CD4-positive, alpha-beta T cell treated with Interleukin-4 for 4 hours (primary cell): Measurements from ENCODE around the gene MTCL1.

ENCODE experiments used
- DNase-seq: peaks from one replicate; pipeline ENCODE4 v3.0.0-alpha.2; 2020

MTCL1 gene

GRCh38 chr18:8688216-8688800, 17.0 kb upstream of the MTCL1 start:
- DNase-seq, result no peak

GRCh38 chr18:8688816-8689215, 16.5 kb upstream of the MTCL1 start:
- no peak for DNase-seq

DNA sequence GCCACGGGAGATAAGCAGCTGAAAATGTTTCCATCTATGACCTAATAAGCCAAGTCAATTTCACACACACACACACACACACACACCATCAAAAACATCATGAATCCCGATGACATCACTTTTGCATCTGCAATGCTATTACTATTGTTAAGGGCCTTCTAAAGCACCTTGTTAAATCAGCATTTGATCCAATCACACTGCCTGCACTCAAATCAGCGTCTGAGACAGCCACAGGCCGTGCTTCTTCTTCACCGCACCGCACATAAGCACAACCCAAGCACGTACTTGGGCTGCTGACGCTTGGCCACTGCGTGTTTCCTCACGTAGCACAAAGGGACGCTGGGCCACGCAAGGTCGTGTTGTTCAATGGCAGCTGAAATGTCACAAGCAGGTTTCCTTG, 15.8 kb upstream of the MTCL1 start:
- no peak for DNase-seq

DNA sequence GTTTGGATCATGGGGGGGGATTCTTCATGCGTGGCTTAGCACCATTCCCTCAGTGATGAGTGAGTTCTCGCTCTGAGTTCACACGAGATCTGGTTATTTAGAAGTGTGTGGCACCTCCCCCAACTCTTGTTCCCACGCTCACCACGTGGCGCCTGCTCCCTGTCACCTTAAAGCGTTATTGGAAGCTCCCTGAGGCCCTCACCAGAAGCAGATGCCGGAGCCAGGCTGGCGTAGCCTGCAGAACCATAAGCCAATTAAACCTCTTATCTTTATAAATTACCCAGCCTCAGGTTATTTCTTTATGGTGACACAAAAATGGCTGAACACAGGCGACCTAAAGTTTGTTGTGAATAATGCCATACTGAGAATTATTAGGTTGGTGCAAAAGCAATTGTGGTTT, 10.5 kb upstream of the MTCL1 start:
- DNase-seq, result no peak

GRCh38 chr18:8695932-8696517, 9.3 kb upstream of the MTCL1 start:
- DNase-seq, result no peak

GRCh38 chr18:8696749-8697211, 8.6 kb upstream of the MTCL1 start:
- DNase-seq, result peak; percentile 69

DNA sequence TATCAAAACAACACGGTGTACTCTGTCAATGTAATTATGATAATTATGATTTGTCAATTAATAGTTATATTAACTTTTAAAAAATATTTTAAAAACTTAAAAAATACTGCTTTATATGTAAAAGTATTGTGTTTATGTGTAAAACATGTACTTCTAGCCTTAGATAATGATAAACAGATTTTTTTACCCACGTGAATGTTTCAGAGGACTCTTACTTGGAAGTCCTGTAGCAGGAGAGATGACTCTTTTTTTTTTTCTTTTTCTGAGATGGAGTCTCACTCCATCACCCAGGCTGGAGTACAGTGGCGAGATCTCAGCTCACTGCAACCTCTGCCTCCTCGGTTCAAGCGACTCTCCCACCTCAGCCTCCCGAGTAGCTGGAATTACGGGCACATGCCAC, 6.2 kb upstream of the MTCL1 start:
- DNase-seq, result no peak

DNA sequence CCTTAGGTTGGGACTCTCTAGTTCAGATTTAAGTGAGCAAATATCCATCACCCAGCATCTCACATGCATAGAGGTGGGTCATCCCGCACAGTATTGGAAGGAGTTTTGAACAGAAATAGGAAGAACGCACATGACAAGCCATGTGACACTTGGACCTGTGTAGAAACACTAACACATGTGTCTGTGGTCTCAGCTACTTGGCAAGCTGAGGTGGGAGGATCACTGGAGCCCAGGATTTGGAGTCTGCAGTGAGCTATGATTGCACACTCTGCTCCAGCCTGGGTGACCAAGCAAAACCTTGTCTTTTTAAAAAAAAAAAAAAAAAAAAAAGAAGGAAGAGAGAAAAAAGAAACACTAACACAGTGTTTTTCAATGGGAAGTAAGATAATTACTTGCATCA, 5.4 kb upstream of the MTCL1 start:
- DNase-seq, result no peak

DNA sequence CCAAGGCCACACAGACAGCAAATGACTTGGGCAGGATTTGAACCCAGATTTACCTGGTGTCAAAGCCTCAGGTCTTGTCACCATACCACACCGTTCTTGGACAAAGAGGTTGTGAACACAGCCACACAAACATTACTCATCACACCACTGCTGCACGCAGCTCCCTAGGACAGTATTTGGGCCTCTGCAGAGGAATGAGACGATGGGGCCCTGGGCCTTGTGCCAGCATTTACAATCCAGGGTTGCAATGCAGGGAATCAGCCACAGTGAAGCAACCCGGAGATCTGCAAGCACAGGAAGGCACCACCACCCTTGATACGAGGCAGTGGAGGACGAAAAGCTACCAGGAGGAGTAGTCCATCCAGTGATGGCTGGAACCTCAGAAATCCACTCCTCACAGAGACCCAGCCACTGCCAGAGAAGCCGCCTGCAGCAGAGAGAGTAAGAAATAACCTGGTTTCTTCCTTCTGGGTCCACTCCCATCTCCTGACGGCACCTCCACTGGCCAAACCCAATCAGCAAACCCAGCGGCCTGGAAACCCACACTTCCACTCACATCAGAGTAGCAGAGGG, 3.7 kb upstream of the MTCL1 start:
- DNase-seq, result no peak

DNA sequence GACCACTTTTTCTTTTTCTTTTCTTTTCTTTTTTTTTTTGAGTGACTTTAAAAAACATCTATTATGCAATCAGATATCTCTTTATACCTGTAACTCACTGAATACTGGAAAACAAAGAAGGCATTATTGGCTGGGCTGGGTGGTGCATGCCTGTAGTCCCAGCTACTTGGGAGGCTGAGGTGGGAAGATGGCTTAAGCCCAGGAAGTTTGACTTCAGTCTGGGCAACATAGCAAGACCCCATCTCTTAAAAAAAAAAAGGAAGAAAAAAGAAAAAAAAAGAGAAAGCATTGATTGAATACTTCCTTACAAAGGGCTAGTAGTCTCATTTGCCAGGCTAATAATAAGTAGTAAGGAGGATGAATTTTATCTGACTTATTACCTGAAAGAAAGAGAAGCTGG, 2.7 kb upstream of the MTCL1 start:
- DNase-seq, result no peak

DNA sequence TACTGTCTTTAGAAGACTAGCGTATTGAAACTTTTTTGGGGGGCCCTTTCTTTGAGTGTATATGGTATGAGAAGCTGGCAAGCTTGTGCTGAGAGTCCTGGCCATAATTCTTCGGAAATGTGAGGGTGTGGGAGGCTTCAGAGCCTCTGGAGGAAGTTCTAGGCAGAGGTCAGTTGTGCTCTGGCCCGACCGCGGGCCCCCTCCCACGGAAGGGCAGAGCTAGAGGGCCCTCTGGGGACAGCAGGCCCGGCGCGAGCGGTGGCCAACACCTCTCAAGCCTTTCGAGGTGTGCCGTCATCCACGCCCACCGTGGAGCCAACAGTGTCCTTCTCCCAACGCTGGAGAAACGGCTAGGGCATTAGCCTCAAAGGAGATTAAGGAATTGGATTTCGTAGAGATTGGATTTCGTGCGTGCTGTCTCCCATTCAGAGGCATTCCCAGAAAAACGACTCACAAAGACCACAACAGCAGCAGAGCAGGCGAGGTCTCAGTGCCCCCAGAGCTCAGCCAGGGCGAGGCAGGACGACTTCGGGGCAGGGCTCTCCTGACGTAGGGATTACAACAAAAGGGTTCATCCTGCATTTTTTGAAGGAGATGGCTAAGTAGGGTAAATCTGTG, 2.2 kb upstream of the MTCL1 start:
- no peak for DNase-seq

- no peak for DNase-seq
Observed at GRCh38 chr18:8703781-8704301, 1.5 kb upstream of the MTCL1 start.

- DNase-seq, result peak; percentile 75
Observed at GRCh38 chr18:8704361-8705237, 757 bp upstream of the MTCL1 start.

GRCh38 chr18:8705961-8706790, 820 bp downstream of the MTCL1 start:
- no peak for DNase-seq

- no peak for DNase-seq
Observed at GRCh38 chr18:8706791-8707555, 1.6 kb downstream of the MTCL1 start.

DNA sequence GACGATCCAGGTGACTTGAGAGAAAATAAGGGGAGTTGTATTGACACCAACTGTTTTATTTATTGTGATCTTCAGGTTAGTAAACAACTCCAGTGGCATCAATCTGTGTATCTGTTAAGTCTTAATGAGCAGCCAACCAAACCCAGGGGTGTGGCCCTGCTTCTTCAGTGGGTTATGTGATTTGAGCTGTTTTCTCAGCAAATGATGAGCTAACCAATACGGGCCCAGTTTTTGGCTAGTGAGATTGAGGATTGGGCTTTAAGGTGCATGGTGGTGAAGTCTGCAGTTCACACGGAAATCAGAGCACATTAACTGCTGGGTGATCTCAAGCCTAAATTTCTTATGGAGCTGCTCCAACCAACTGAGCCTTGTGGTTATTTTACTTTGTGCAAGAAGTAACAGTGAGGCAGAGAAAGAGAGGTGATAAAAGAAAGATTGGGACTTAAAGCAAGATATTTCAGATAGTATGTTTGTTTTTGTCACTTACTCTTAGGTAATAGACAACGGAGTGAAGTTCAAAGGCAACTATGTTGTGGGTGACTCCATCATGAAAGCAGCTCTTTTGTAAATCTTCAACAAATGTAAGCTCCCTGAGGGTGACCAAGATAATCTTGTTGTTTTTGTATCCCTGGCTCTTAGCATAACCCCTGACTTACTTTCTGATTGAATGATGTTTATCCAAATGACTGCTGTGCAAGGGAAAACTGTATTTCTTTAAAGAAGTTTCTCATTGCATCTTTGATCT, 2.4 kb downstream of the MTCL1 start:
- DNase-seq, result no peak

DNA sequence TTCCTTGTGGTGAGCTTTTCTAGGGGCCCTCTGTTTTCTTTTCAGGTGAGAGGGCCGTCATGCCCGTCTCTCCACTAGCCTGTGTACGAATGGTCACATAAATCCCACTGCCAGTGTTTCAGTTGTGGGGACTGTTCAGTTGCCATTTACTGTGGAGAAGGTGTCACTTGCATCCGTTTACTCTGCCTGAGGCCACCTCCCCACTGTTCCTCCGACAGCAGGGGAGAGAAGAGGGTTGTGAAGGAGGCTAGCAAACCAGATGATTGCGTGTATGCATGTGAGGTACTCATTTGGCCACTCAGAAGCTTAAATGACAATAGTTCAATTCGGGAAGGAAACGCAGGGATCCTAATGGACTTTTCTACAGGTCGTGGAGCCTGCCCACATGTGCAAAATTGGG, 3.3 kb downstream of the MTCL1 start:
- DNase-seq, result no peak

DNA sequence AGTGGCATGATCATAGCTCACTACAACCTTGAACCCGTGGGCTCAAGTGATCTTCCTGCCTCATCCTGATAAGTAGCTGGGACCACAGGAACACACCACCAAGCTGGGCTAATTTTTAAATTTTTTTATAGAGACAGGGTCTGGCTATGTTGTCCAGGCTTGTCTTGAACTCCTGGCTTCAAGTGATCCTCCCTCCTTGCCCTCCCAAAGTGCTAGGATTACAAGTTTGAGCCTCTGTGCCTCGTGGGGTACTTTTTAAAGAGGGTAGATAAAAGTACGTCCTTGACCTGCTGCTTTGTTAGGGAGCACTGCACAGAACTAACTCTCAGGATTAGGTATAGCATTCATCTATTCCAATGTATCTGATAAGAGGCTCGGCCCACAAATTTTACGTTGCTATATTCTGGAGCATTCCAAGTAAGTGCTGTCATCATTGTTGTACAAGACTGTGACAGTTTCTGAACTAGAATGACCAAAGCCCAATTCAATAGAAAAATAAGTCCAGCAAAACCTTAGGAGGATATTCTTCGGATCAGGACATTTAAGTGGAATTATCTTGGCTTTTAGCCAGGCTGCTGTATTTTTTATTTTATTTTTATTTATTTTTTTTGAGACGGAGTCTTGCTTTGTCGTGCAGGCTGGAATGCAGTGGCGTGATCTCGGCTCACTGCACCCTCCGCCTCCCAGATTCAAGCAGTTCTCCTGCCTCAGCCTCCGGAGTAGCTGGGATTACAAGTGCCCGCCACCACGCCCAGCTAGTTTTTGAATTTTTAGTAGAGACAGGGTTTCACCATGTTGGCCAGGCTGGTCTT, 4.1 kb downstream of the MTCL1 start:
- DNase-seq, result no peak

DNA sequence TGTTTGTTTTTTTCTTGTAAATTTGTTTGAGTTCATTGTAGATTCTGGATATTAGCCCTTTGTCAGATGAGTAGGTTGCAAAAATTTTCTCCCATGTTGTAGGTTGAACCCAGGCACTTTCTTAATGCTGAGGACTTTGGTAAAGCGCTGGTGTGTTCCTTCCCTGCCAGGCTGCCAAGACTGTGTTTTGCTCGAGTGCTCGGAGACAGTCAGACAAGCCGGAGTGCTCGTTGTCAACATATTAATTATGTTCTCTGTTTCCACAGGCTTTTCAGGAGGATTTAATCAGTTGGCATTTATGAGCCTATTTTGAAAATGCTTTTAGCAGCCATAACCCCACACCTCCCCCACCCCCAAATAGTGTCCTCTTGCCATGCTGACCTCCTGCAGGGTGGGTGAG, 6.4 kb downstream of the MTCL1 start:
- no peak for DNase-seq

- no peak for DNase-seq
Observed at GRCh38 chr18:8713691-8714090, 8.3 kb downstream of the MTCL1 start.
